Pancreas (tissue), 10 donors: Measurements from ENCODE around the gene SMARCA1. TPM values are rescaled to one million over a fixed set of nuclear protein-coding genes. Genes with fewer than 3 reads are reported as not detected.
"Not testable (repeated sequence)": the region's sequence is repeated elsewhere in the genome, so short reads cannot be mapped to it uniquely, and the experiment has no call there.

ENCODE experiments used
- ATAC-seq, 4 donors: fragments of 200-7000 bp; cut with Tn5 transposase; one replicate each; pipeline versions ENCODE4 v1.8.0 to v1.9.1; 2020; ENCODE audit warnings: mild to moderate bottlenecking in 4 of 4, moderate library complexity in 4 of 4
- DNase-seq, 6 donors: peaks; one replicate each; pipeline ENCODE4 v3.0.0-alpha.2; 2020
- FAIRE-seq: peaks from 2 replicates; lab custom pipeline; 2012; peaks lifted over from hg19 to GRCh38; lab: Jason Lieb, UNC
- H3K27ac ChIP-seq, 4 donors: fragments of 200-600 bp; sonication (generic); 1 replicate in 3 of 4; 2 replicates in 1 of 4; pipeline versions ENCODE4 v1.5.0 to v1.8.0; 2020
- H3K27me3 ChIP-seq, 4 donors: fragments of 200-600 bp; one replicate each; pipeline ENCODE4 v1.8.0; 2021
- H3K36me3 ChIP-seq, 3 donors: fragments of 200-600 bp; sonication (generic) in 1 of 3; one replicate each; pipeline versions ENCODE4 v1.5.0 to v1.8.0; 2020 to 2021
- H3K4me1 ChIP-seq, 3 donors: fragments of 200-600 bp; one replicate each; pipeline ENCODE4 v1.8.0; 2021
- H3K4me3 ChIP-seq, 4 donors: fragments of 200-600 bp; sonication (generic) in 2 of 4; one replicate each; pipeline versions ENCODE4 v1.5.0 to v1.8.0; 2020 to 2021
- H3K9me3 ChIP-seq, 4 donors: fragments of 200-600 bp; one replicate each; pipeline ENCODE4 v1.8.0; 2021
- CTCF ChIP-seq, 4 donors: fragments of 200-600 bp; sonication (generic) in 3 of 4; IDR thresholded peaks; one replicate each; pipeline versions ENCODE4 v1.5.0 to v1.8.0; 2021; ENCODE audit warnings: antibody characterized with exemption in 4 of 4
- WGBS, 2 donors: extraction: QIAGEN DNeasy Blood & Tissue Kit; methylation state at CpG; one replicate each; pipeline ENCODE4 v1.1.7; 2013; 5-methylcytosine and 5-hydroxymethylcytosine counted together
- intact Hi-C, 3 donors: fragments of 100-400 bp; cut with DNase I; formaldehyde crosslinking; loops; one replicate each; pipeline versions ENCODE4 v1.11.1 to v1.14.2; 2022
- polyA plus RNA-seq, 2 donors: library from polyadenylated mRNA; stranded (reverse); fragments of 200-250 nt; gene quantifications; one replicate each; pipeline ENCODE4 v1.2.3, GENCODE V29; 2013
- total RNA-seq, 6 donors: library from RNA; stranded (reverse); fragmentation: NEBNext Ultra II Directional in 4 of 6; extraction: Animal tissue kit (Norgen Biotek cat#: 25700) in 4 of 6; gene quantifications; one replicate each; pipeline versions ENCODE4 v1.2.1 to v1.2.4, GENCODE V29; 2021 to 2023
- donor health status: healthy with polysubstance abuse.
- donor health status: DM: no; HTN: no; CAD: no; lungs with moderate emphysema.
- donor health status: DM: no; HTN: no; CAD: no.
- donor health status: control.
- donor health status: control.
- donor health status: Bipolar disorder and iron deficiency.
- donor health status: DM: yes; HTN: yes; CAD: no.
- donor health status: DM: no; HTN: no; CAD: no.
- donor health status: DM: no; HTN: no; CAD: no.
- donor health status: DM: yes; HTN: yes; CAD: no.

The SMARCA1 gene
- total and polyA plus RNA-seq, 8 donors = 6.8 to 27.6 (median 11.4) TPM

- DNase-seq = no peak
- intact Hi-C loops = no loop called here
- no peak for FAIRE-seq
- Histone ChIP-seq H3K36me3 (no peaks in the 10 kb centered on the region), H3K4me3 (no peak overlapping the region), H3K27ac (no peak overlapping the region), H3K27me3 (peaks cover 0 to 4% (median 0%) of the 10 kb centered on the region in 4 donors), H3K9me3 (no peaks in the 10 kb centered on the region), H3K4me1 (no peaks in the 10 kb centered on the region)
- no peak for ATAC-seq
- WGBS, 2 donors = 24 to 34% methylated on average over 3 of the region's 3 CpGs
- TF ChIP-seq CTCF (IDR thresholded peaks at IDR 0.05) = no peak
Measured at GRCh38 chrX:129565046-129565650, 41.9 kb upstream of the SMARCA1 start.

DNA sequence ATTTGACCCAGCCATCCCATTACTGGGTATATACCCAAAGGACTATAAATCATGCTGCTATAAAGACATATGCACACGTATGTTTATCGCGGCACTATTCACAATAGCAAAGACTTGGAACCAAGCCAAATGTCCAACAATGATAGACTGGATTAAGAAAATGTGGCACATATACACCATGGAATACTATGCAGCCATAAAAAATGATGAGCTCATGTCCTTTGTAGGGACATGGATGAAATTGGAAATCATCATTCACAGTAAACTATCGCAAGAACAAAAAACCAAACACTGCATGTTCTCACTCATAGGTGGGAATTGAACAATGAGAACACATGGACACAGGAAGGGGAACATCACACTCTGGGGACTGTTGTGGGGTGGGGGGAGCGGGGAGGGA is 41.1 kb upstream of the SMARCA1 start:
- ATAC-seq, H3K27me3 ChIP-seq, intact Hi-C loops, H3K4me1 ChIP-seq, FAIRE-seq, H3K4me3 ChIP-seq, H3K36me3 ChIP-seq, H3K27ac ChIP-seq, H3K9me3 ChIP-seq, DNase-seq: not testable (repeated sequence)
- WGBS, 2 donors = 88 to 94% methylated on average over 4 of the region's 5 CpGs

- 58 to 91% methylated on average over 3 of the region's 3 CpGs for WGBS, 2 donors
- DNase-seq = no peak
- H3K4me3 ChIP-seq = no peak overlapping the region
- FAIRE-seq = no peak
- TF ChIP-seq CTCF (IDR thresholded peaks at IDR 0.05) = no peak
- H3K36me3 ChIP-seq = peaks cover 0 to 5% (median 0%) of the 10 kb centered on the region in 3 donors
- intact Hi-C loops = no loop called here
- no peaks in the 10 kb centered on the region for H3K4me1 ChIP-seq
- H3K27me3 ChIP-seq = peaks cover 0 to 4% (median 0%) of the 10 kb centered on the region in 4 donors
- H3K27ac ChIP-seq = no peak overlapping the region
- ATAC-seq = no peak
- no peaks in the 10 kb centered on the region for H3K9me3 ChIP-seq
Measured at GRCh38 chrX:129561453-129561852, 38.2 kb upstream of the SMARCA1 start.

GRCh38 chrX:129559783-129560182 is 36.5 kb upstream of the SMARCA1 start:
- peaks cover 0 to 5% (median 0%) of the 10 kb centered on the region in 3 donors for H3K36me3 ChIP-seq
- 86 to 100% methylated on average over 1 of the region's 1 CpG for WGBS, 2 donors
- no peak for ATAC-seq

GRCh38 chrX:129557844-129558480 is 34.7 kb upstream of the SMARCA1 start:
- H3K9me3 ChIP-seq = no peaks in the 10 kb centered on the region
- FAIRE-seq (no peak), ATAC-seq (no peak), DNase-seq (no peak)
- H3K27ac ChIP-seq = no peak overlapping the region
- H3K4me1 ChIP-seq = no peaks in the 10 kb centered on the region
- TF ChIP-seq CTCF (IDR thresholded peaks at IDR 0.05) = no peak
- H3K36me3 ChIP-seq = peaks cover 0 to 5% (median 0%) of the 10 kb centered on the region in 3 donors
- intact Hi-C loops = no loop called here
- H3K27me3 ChIP-seq = peaks cover 0 to 4% (median 0%) of the 10 kb centered on the region in 4 donors
- H3K4me3 ChIP-seq = no peak overlapping the region
- whole genome bisulfite sequencing, 2 donors = 71 to 96% methylated on average over 1 of the region's 1 CpG

More at GRCh38 chrX:129559783-129560182, 36.5 kb upstream of the SMARCA1 start:
- intact Hi-C loops = no loop called here
- H3K4me3 ChIP-seq = no peak overlapping the region
- H3K27me3 ChIP-seq = peaks cover 0 to 4% (median 0%) of the 10 kb centered on the region in 4 donors
- DNase-seq (no peak), FAIRE-seq (no peak)
- H3K9me3 ChIP-seq = no peaks in the 10 kb centered on the region
- H3K4me1 ChIP-seq = no peaks in the 10 kb centered on the region
- TF ChIP-seq CTCF (IDR thresholded peaks at IDR 0.05) = no peak
- no peak overlapping the region for H3K27ac ChIP-seq
